WTC11 (cell line): ENCODE measurements around the gene TARP.

Experiments
- ATAC-seq: fragments of 200-7000 bp; cut with Tn5 transposase; 2 replicates; pipeline ENCODE4 v1.10.0; 2021; ENCODE audit warnings: mild to moderate bottlenecking, moderate library complexity
- CTCF ChIA-PET: fragments of 300-600 bp; sonication (Branson Sonifier 250); formaldehyde crosslinking; loops from one replicate; lab custom pipeline; 2021; ENCODE audit warnings: antibody characterized with exemption; lab: Charles Lee
- POLR2A ChIA-PET: fragments of 350-600 bp; sonication (Branson Sonifier 250); formaldehyde crosslinking; loops from one replicate; lab custom pipeline; 2021; ENCODE audit warnings: antibody characterized with exemption; lab: Charles Lee
- DNase-seq: peaks from one replicate; pipeline ENCODE4 v3.0.0; 2021; ENCODE audit warnings: low spot score
- H3K27ac Mint-ChIP-seq: 2 replicates; pipeline ENCODE4 v1.8.0; 2021; ENCODE audit warnings: mixed read lengths
- H3K27me3 Mint-ChIP-seq: 2 replicates; pipeline ENCODE4 v1.8.0; 2021; ENCODE audit warnings: low read depth, mild to moderate bottlenecking, moderate library complexity, mixed read lengths
- H3K36me3 Mint-ChIP-seq: 2 replicates; pipeline ENCODE4 v1.8.0; 2021; ENCODE audit warnings: mixed read lengths
- H3K4me1 Mint-ChIP-seq: 2 replicates; pipeline ENCODE4 v1.8.0; 2022; ENCODE audit warnings: mixed read lengths
- H3K4me3 Mint-ChIP-seq: 2 replicates; pipeline ENCODE4 v1.8.0; 2021; ENCODE audit warnings: mild to moderate bottlenecking, moderate library complexity, mixed read lengths
- H3K9me3 Mint-ChIP-seq: 2 replicates; pipeline ENCODE4 v1.8.0; 2021; ENCODE audit warnings: mixed read lengths
- ATF1 ChIP-seq: sonication (generic); formaldehyde crosslinking; IDR thresholded peaks from 2 replicates; pipeline ENCODE4 v1.8.1; 2023; ENCODE audit warnings: mild to moderate bottlenecking, moderate library complexity, missing genetic modification reagents
- ATF2 ChIP-seq: sonication (generic); formaldehyde crosslinking; IDR thresholded peaks from 2 replicates; pipeline ENCODE4 v1.8.1; 2022; ENCODE audit warnings: low read depth, missing genetic modification reagents, borderline replicate concordance
- ATF6 ChIP-seq: sonication (generic); formaldehyde crosslinking; IDR thresholded peaks from 2 replicates; pipeline ENCODE4 v1.8.1; 2023; ENCODE audit warnings: mild to moderate bottlenecking, missing genetic modification reagents
- E2F1 ChIP-seq: sonication (generic); formaldehyde crosslinking; IDR thresholded peaks from 2 replicates; pipeline ENCODE4 v1.8.0; 2022; ENCODE audit warnings: mild to moderate bottlenecking, missing genetic modification reagents
- ESRRA ChIP-seq: sonication (generic); formaldehyde crosslinking; IDR thresholded peaks from 2 replicates; pipeline ENCODE4 v1.8.1; 2022; ENCODE audit warnings: mild to moderate bottlenecking, missing genetic modification reagents, borderline replicate concordance
- FOXP4 ChIP-seq: sonication (generic); formaldehyde crosslinking; IDR thresholded peaks from 2 replicates; pipeline ENCODE4 v1.8.0; 2022; ENCODE audit warnings: mild to moderate bottlenecking, missing genetic modification reagents
- GRHL2 ChIP-seq: fragments of 250-450 bp; sonication (Bioruptor Pico); IDR thresholded peaks from 2 replicates; pipeline ENCODE4 v1.8.0; 2022; ENCODE audit warnings: mild to moderate bottlenecking, moderate library complexity; ENCODE audit not compliant: insufficient replicate concordance, severe bottlenecking
- JAZF1 ChIP-seq: fragments of 250-450 bp; sonication (Bioruptor Pico); IDR thresholded peaks from 2 replicates; pipeline ENCODE4 v1.9.0; 2021; ENCODE audit warnings: moderate library complexity, mild to moderate bottlenecking, inconsistent platforms
- MAX ChIP-seq: sonication (generic); formaldehyde crosslinking; IDR thresholded peaks from 2 replicates; pipeline ENCODE4 v1.8.0; 2022; ENCODE audit warnings: mild to moderate bottlenecking, missing genetic modification reagents
- MLX ChIP-seq: sonication (generic); formaldehyde crosslinking; IDR thresholded peaks from 2 replicates; pipeline ENCODE4 v1.8.1; 2023; ENCODE audit warnings: mild to moderate bottlenecking, missing genetic modification reagents, moderate library complexity
- NR2C2 ChIP-seq: sonication (generic); formaldehyde crosslinking; IDR thresholded peaks from 2 replicates; pipeline ENCODE4 v1.8.0; 2022; ENCODE audit warnings: mild to moderate bottlenecking, missing genetic modification reagents
- OVOL2 ChIP-seq: fragments of 250-450 bp; sonication (Bioruptor Pico); IDR thresholded peaks from 2 replicates; pipeline ENCODE4 v1.9.0; 2021; ENCODE audit warnings: mild to moderate bottlenecking, borderline replicate concordance
- SMAD4 ChIP-seq: sonication (generic); formaldehyde crosslinking; IDR thresholded peaks from 2 replicates; pipeline ENCODE4 v1.8.0; 2022; ENCODE audit warnings: mild to moderate bottlenecking, missing genetic modification reagents
- TCF7 ChIP-seq: sonication (generic); formaldehyde crosslinking; IDR thresholded peaks from 2 replicates; pipeline ENCODE4 v1.8.0; 2022; ENCODE audit warnings: mild to moderate bottlenecking, low read depth, missing genetic modification reagents, moderate library complexity
- USF1 ChIP-seq: sonication (generic); formaldehyde crosslinking; IDR thresholded peaks from 2 replicates; pipeline ENCODE4 v1.8.0; 2022; ENCODE audit warnings: mild to moderate bottlenecking, missing genetic modification reagents
- ZMAT4 ChIP-seq: fragments of 250-450 bp; sonication (Bioruptor Pico); IDR thresholded peaks from 2 replicates; pipeline ENCODE4 v1.9.0; 2021; ENCODE audit warnings: mild to moderate bottlenecking
- ZNF263 ChIP-seq: sonication (generic); formaldehyde crosslinking; IDR thresholded peaks from 2 replicates; pipeline ENCODE4 v1.8.1; 2022; ENCODE audit warnings: low read depth, mild to moderate bottlenecking, moderate library complexity, missing genetic modification reagents
- ZNF317 ChIP-seq: sonication (generic); formaldehyde crosslinking; IDR thresholded peaks from 2 replicates; pipeline ENCODE4 v1.8.1; 2023; ENCODE audit warnings: low read depth, mild to moderate bottlenecking, moderate library complexity, missing genetic modification reagents, borderline replicate concordance
- ZNF416 ChIP-seq: fragments of 250-450 bp; sonication (Bioruptor Pico); IDR thresholded peaks from 2 replicates; pipeline ENCODE4 v1.9.0; 2021; ENCODE audit warnings: mild to moderate bottlenecking, inconsistent platforms
- ZNF671 ChIP-seq: fragments of 250-450 bp; sonication (Bioruptor Pico); IDR thresholded peaks from 2 replicates; pipeline ENCODE4 v1.8.0; 2021; ENCODE audit warnings: mild to moderate bottlenecking

TARP gene

GRCh38 chr7:38299275-38299931 is 26.0 kb upstream of the TARP start (continued):
- TF ChIP-seq ATF6 (CRISPR knock-in tag) (no peak), ZNF416 (no peak), SMAD4 (CRISPR knock-in tag) (no peak), E2F1 (no peak)

- CTCF ChIA-PET: interaction anchor here (1.0 to 2.5 kb wide), 2 partner anchors 39 to 80 kb away, joined by 5 to 8 read pairs; no protein-coding TSS in a partner anchor
Observed at GRCh38 chr7:38296059-38296857, 22.8 kb upstream of the TARP start.

GRCh38 chr7:38294926-38295325 is 21.5 kb upstream of the TARP start:
- ATAC-seq (no peak), DNase-seq (no peak)
- Mint-ChIP-seq H3K27me3 (no peaks in the 10 kb centered on the region; the same call in 1 of the 2 replicates), H3K9me3 (no peaks in the 10 kb centered on the region), H3K36me3 (no peaks in the 10 kb centered on the region), H3K4me3 (no peak overlapping the region), H3K27ac (no peak overlapping the region), H3K4me1 (no peaks in the 10 kb centered on the region)
- ChIA-PET CTCF (no interaction called here), POLR2A (no interaction called here)
- no peak for TF ChIP-seq ATF2
- no peak for TF ChIP-seq ESRRA
- TF ChIP-seq ZNF263 (CRISPR knock-in tag): no peak
- no peak for TF ChIP-seq ZNF317 (CRISPR knock-in tag)
- TF ChIP-seq GRHL2: no peak
- TF ChIP-seq MAX: no peak
- no peak for TF ChIP-seq FOXP4
- TF ChIP-seq ZMAT4 (CRISPR knock-in tag): no peak
- no peak for TF ChIP-seq ATF1
- TF ChIP-seq E2F1: no peak
- TF ChIP-seq OVOL2 (CRISPR knock-in tag): no peak
- TF ChIP-seq JAZF1 (CRISPR knock-in tag): no peak
- TF ChIP-seq MLX (CRISPR knock-in tag): no peak
- TF ChIP-seq NR2C2 (CRISPR knock-in tag): no peak
- TF ChIP-seq USF1 (CRISPR knock-in tag): no peak

More at GRCh38 chr7:38296059-38296857, 22.8 kb upstream of the TARP start:
- no peak for DNase-seq
- H3K9me3 Mint-ChIP-seq: no peaks in the 10 kb centered on the region
- TF ChIP-seq ZNF671 (CRISPR knock-in tag) (no peak), ESRRA (no peak), MAX (no peak), TCF7 (CRISPR knock-in tag) (no peak)
- no peaks in the 10 kb centered on the region for H3K4me1 Mint-ChIP-seq
- POLR2A ChIA-PET: interaction anchor here (0.5 kb wide), 1 partner anchor 36 kb away, joined by 3 read pairs; no protein-coding TSS in a partner anchor
- no peaks in the 10 kb centered on the region; the same call in 1 of the 2 replicates for H3K27me3 Mint-ChIP-seq
- H3K36me3 Mint-ChIP-seq: no peaks in the 10 kb centered on the region
- H3K4me3 Mint-ChIP-seq: no peak overlapping the region
- ATAC-seq: no peak
- H3K27ac Mint-ChIP-seq: no peak overlapping the region
